Measurements from ENCODE around the gene TM7SF2. TPM values are rescaled to one million over a fixed set of nuclear protein-coding genes. Genes with fewer than 3 reads are reported as not detected.

TM7SF2 gene
- total RNA-seq: 10 to 100 TPM; 18.0 to 18.2 TPM

- ChIA-PET POLR2A (interaction anchor here (0.6 to 3.9 kb wide), 5 partner anchors 9 to 65 kb away, joined by 5 to 17 read pairs (median 9); partner anchors contain the start of genes FAU, MRPL49 and VPS51), CTCF (interaction anchor here (0.8 to 7.4 kb wide), 20 partner anchors 8 to 263 kb away, joined by 3 to 109 read pairs (median 3); partner anchors contain the start of genes ARL2, CAPN1, FAU and MRPL49)
These were observed at the start of gene TM7SF2 for GRCh38 chr11:65111744-65112545. Gene TM7SF2 (plus strand): TSS chr11:65111872. CDS start chr11:65112016, 144 bp downstream.

GRCh38 chr11:65063532-65063931 is 48.1 kb upstream of the TM7SF2 start:
- ChIA-PET CTCF (interaction anchor here (1.3 kb wide), 1 partner anchor 15 kb away, joined by 3 read pairs; no protein-coding TSS in a partner anchor), POLR2A (no interaction called here)

DNA sequence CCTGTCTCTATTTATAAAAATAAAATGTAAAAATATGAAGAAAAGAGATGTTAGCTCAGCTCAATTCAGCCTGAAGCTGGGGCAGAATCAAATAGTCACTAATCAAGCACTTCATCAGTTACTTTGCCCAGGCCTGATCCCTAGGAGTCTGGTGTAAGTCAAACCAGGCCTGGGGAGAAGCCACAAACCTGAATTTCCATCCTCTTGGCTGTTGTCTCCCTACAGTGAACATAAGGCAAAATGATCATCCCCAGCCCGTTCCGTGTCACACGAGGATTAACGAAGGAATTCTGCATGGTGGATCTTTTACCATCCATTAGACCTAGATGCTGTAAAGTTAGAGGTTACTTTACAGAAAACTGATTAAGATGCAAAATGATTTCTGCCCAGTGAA is 46.8 kb upstream of the TM7SF2 start:
- CTCF ChIA-PET: no interaction called here

GRCh38 chr11:65065851-65066250 is 45.8 kb upstream of the TM7SF2 start:
- CTCF ChIA-PET: no interaction called here

More for the DNA sequence above, 46.8 kb upstream of the TM7SF2 start:
- POLR2A ChIA-PET: no interaction called here

GRCh38 chr11:65066315-65066714 is 45.4 kb upstream of the TM7SF2 start:
- CTCF ChIA-PET: no interaction called here
- POLR2A ChIA-PET: no interaction called here

More at GRCh38 chr11:65065851-65066250, 45.8 kb upstream of the TM7SF2 start:
- POLR2A ChIA-PET: no interaction called here

DNA sequence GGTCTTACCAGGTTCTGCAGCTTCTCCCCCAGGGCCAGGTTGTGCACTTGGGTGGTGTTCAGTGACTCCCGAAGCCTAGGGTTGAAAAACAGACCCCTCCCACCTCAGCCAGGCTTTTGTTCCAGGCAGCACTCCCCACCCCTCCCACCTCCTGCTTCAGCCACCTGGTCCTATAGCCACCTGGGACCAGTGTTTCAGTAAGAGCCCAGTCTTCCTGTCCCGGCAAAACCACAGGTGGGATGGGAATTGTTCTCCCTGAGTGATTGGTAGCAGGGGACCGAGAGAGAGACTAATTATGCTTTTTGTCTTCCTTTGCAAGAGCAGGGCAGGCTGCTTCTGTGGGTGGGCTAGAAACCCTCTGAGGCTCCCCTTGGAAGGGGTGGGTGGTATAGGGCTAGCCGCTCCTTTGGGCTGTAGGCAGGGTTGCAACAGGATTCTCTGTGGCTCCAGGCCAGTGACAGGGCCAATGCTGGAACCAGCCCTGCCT is 44.8 kb upstream of the TM7SF2 start:
- POLR2A ChIA-PET: no interaction called here

GRCh38 chr11:65067446-65067845 is 44.2 kb upstream of the TM7SF2 start:
- CTCF ChIA-PET: interaction anchor here (0.6 kb wide), 1 partner anchor 15 kb away, joined by 4 read pairs; no protein-coding TSS in a partner anchor
- POLR2A ChIA-PET: no interaction called here

More for the DNA sequence above, 44.8 kb upstream of the TM7SF2 start:
- CTCF ChIA-PET: no interaction called here

GRCh38 chr11:65069217-65069616 is 42.5 kb upstream of the TM7SF2 start:
- ChIA-PET POLR2A (no interaction called here), CTCF (interaction anchor here (1.0 kb wide), 1 partner anchor 55 kb away, joined by 4 read pairs; the partner anchor contains the start of gene ARL2)

- ChIA-PET CTCF (no interaction called here), POLR2A (interaction anchor here (1.2 kb wide), 1 partner anchor 11 kb away, joined by 3 read pairs; the partner anchor contains the start of gene CDCA5)
These were observed 39.6 kb upstream of the TM7SF2 start for GRCh38 chr11:65071907-65072630.

GRCh38 chr11:65072631-65072966 is 39.1 kb upstream of the TM7SF2 start:
- CTCF ChIA-PET: interaction anchor here (0.7 kb wide), 1 partner anchor 124 kb away, joined by 3 read pairs; no protein-coding TSS in a partner anchor
- POLR2A ChIA-PET: no interaction called here

GRCh38 chr11:65077451-65077850 is 34.2 kb upstream of the TM7SF2 start:
- POLR2A ChIA-PET: interaction anchor here (1.1 kb wide), 1 partner anchor 32 kb away, joined by 3 read pairs; no protein-coding TSS in a partner anchor
- CTCF ChIA-PET: interaction anchor here (0.6 to 1.9 kb wide), 2 partner anchors 14 to 45 kb away, joined by 3 read pairs; no protein-coding TSS in a partner anchor

GRCh38 chr11:65078151-65078550 is 33.5 kb upstream of the TM7SF2 start:
- CTCF ChIA-PET: interaction anchor here (1.7 to 1.9 kb wide), 2 partner anchors 15 to 64 kb away, joined by 3 to 5 read pairs; partner anchors contain the start of gene ARL2
- POLR2A ChIA-PET: no interaction called here

GRCh38 chr11:65078786-65079342 is 32.8 kb upstream of the TM7SF2 start:
- ChIA-PET CTCF (interaction anchor here (0.7 to 1.9 kb wide), 3 partner anchors 15 to 155 kb away, joined by 3 to 5 read pairs (median 3); partner anchors contain the start of gene ARL2), POLR2A (interaction anchor here (0.6 kb wide), 1 partner anchor 16 kb away, joined by 5 read pairs; no protein-coding TSS in a partner anchor)

- ChIA-PET POLR2A (interaction anchor here (0.6 to 1.9 kb wide), 7 partner anchors 11 to 69 kb away, joined by 3 to 8 read pairs (median 3); partner anchors contain the start of genes ARL2, FAU, MRPL49 and VPS51), CTCF (interaction anchor here (0.6 to 1.2 kb wide), 3 partner anchors 28 to 238 kb away, joined by 3 read pairs; partner anchors contain the start of gene TM7SF2)
These were observed 28.4 kb upstream of the TM7SF2 start for GRCh38 chr11:65083134-65083833.

- CTCF ChIA-PET: no interaction called here
- POLR2A ChIA-PET: interaction anchor here (1.0 to 1.9 kb wide), 5 partner anchors 10 to 70 kb away, joined by 3 to 6 read pairs (median 3); partner anchors contain the start of genes ARL2 and VPS51
These were observed 27.7 kb upstream of the TM7SF2 start, which contains the start of the genes CDCA5 and ZFPL1 for GRCh38 chr11:65083834-65084597. Gene CDCA5 (minus strand): TSS chr11:65084040. CDS start chr11:65083978, 62 bp downstream. Gene ZFPL1 (plus strand): TSS chr11:65084222. CDS start chr11:65084699, 477 bp downstream.

- POLR2A ChIA-PET: interaction anchor here (0.7 to 0.9 kb wide), 2 partner anchors 11 to 70 kb away, joined by 3 read pairs; partner anchors contain the start of gene VPS51
These were observed 26.9 kb upstream of the TM7SF2 start for GRCh38 chr11:65084598-65085375.

More at GRCh38 chr11:65084598-65085375, 26.9 kb upstream of the TM7SF2 start:
- CTCF ChIA-PET: interaction anchor here (0.9 to 1.4 kb wide), 4 partner anchors 9 to 34 kb away, joined by 3 read pairs; no protein-coding TSS in a partner anchor
